Measurements from ENCODE around the gene KLHDC4. TPM values are rescaled to one million over a fixed set of nuclear protein-coding genes. Genes with fewer than 3 reads are reported as not detected.

The KLHDC4 gene
- total RNA-seq, 1 experiment from 2014 or later = 117 TPM

- intact Hi-C loops (cut with micrococcal nuclease; ENCODE audit: unreplicated experiment) = no loop called here
- H3K4me1 Mint-ChIP-seq (ENCODE audit: low read depth, unreplicated experiment) = no peaks in the 10 kb centered on the region
- H3K36me3 Mint-ChIP-seq (ENCODE audit: insufficient read depth, unreplicated experiment) = peaks cover 29% of the 10 kb centered on the region
- ChIA-PET CTCF (interaction anchor here (0.6 kb wide), 1 partner anchor 130 kb away, joined by 3 read pairs; no protein-coding TSS in a partner anchor), POLR2A (no interaction called here)
- H3K36me3 ChIP-seq (ENCODE audit: control insufficient read depth, insufficient read depth, low read length) = peaks cover 1% of the 10 kb centered on the region
- H3K27me3 Mint-ChIP-seq (ENCODE audit: insufficient read depth, unreplicated experiment) = no peaks in the 10 kb centered on the region
- TF ChIP-seq CTCF (IDR thresholded peaks at IDR 0.05; ENCODE audit: insufficient read depth in 1 of 2, low read depth in 1 of 2, low read length in 1 of 2, severe bottlenecking in 1 of 2, unreplicated experiment in 1 of 2) = no peak
- no TSS peak for BruUV-seq (replicated peaks)
- H3K4me3 Mint-ChIP-seq (ENCODE audit: unreplicated experiment) = no peak overlapping the region
- H3K4me3 ChIP-seq (ENCODE audit: low read depth, low read length) = no peak overlapping the region
- DNase-seq = no peak
- no peaks in the 10 kb centered on the region for H3K9me3 Mint-ChIP-seq (ENCODE audit: unreplicated experiment)
- no peak overlapping the region for H3K27ac Mint-ChIP-seq (ENCODE audit: unreplicated experiment)
- no peaks in the 10 kb centered on the region for H3K27me3 ChIP-seq (replicated peaks; ENCODE audit: control insufficient read depth, insufficient read depth, low read length)
- no peaks in the 10 kb centered on the region for H3K4me1 ChIP-seq
- H3K9me3 ChIP-seq = no peaks in the 10 kb centered on the region
Measured at GRCh38 chr16:87698676-87699199, 67.0 kb downstream of the KLHDC4 start.

GRCh38 chr16:87698241-87698640, 67.5 kb downstream of the KLHDC4 start:
- Mint-ChIP-seq H3K36me3 (ENCODE audit: insufficient read depth, unreplicated experiment) (peaks cover 29% of the 10 kb centered on the region), H3K9me3 (ENCODE audit: unreplicated experiment) (no peaks in the 10 kb centered on the region), H3K27me3 (ENCODE audit: insufficient read depth, unreplicated experiment) (no peaks in the 10 kb centered on the region), H3K27ac (ENCODE audit: unreplicated experiment) (no peak overlapping the region), H3K4me1 (ENCODE audit: low read depth, unreplicated experiment) (no peaks in the 10 kb centered on the region), H3K4me3 (ENCODE audit: unreplicated experiment) (no peak overlapping the region)
- Histone ChIP-seq H3K9me3 (no peaks in the 10 kb centered on the region), H3K4me3 (ENCODE audit: low read depth, low read length) (no peak overlapping the region), H3K27me3 (replicated peaks; ENCODE audit: control insufficient read depth, insufficient read depth, low read length) (no peaks in the 10 kb centered on the region), H3K4me1 (no peaks in the 10 kb centered on the region), H3K36me3 (ENCODE audit: control insufficient read depth, insufficient read depth, low read length) (peaks cover 1% of the 10 kb centered on the region)
- no peak for TF ChIP-seq CTCF (IDR thresholded peaks at IDR 0.05; ENCODE audit: insufficient read depth in 1 of 2, low read depth in 1 of 2, low read length in 1 of 2, severe bottlenecking in 1 of 2, unreplicated experiment in 1 of 2)
- BruUV-seq (replicated peaks) = no TSS peak
- ChIA-PET POLR2A (no interaction called here), CTCF (no interaction called here)
- intact Hi-C loops (cut with micrococcal nuclease; ENCODE audit: unreplicated experiment) = no loop called here
- DNase-seq = no peak

GRCh38 chr16:87697792-87698191, 68.0 kb downstream of the KLHDC4 start:
- DNase-seq = no peak
- no peaks in the 10 kb centered on the region for H3K4me1 ChIP-seq
- no TSS peak for BruUV-seq (replicated peaks)
- H3K4me3 Mint-ChIP-seq (ENCODE audit: unreplicated experiment) = no peak overlapping the region
- TF ChIP-seq CTCF (IDR thresholded peaks at IDR 0.05; ENCODE audit: insufficient read depth in 1 of 2, low read depth in 1 of 2, low read length in 1 of 2, severe bottlenecking in 1 of 2, unreplicated experiment in 1 of 2) = no peak
- H3K27me3 ChIP-seq (replicated peaks; ENCODE audit: control insufficient read depth, insufficient read depth, low read length) = no peaks in the 10 kb centered on the region
- ChIA-PET CTCF (no interaction called here), POLR2A (no interaction called here)
- no peak overlapping the region for H3K27ac Mint-ChIP-seq (ENCODE audit: unreplicated experiment)
- H3K36me3 ChIP-seq (ENCODE audit: control insufficient read depth, insufficient read depth, low read length) = peaks cover 1% of the 10 kb centered on the region
- no peaks in the 10 kb centered on the region for H3K4me1 Mint-ChIP-seq (ENCODE audit: low read depth, unreplicated experiment)
- H3K4me3 ChIP-seq (ENCODE audit: low read depth, low read length) = no peak overlapping the region
- no peaks in the 10 kb centered on the region for H3K9me3 ChIP-seq
- intact Hi-C loops (cut with micrococcal nuclease; ENCODE audit: unreplicated experiment) = no loop called here
- no peaks in the 10 kb centered on the region for H3K9me3 Mint-ChIP-seq (ENCODE audit: unreplicated experiment)
- peaks cover 33% of the 10 kb centered on the region for H3K36me3 Mint-ChIP-seq (ENCODE audit: insufficient read depth, unreplicated experiment)
- no peaks in the 10 kb centered on the region for H3K27me3 Mint-ChIP-seq (ENCODE audit: insufficient read depth, unreplicated experiment)

Measured in Caco-2 (cell line).